ENCODE results near the gene SAP30BP.

SAP30BP gene

GRCh38 chr17:75689441-75689873, 22.3 kb downstream of the SAP30BP start:
- DNase-seq (ENCODE audit: low spot score), result no peak

DNA sequence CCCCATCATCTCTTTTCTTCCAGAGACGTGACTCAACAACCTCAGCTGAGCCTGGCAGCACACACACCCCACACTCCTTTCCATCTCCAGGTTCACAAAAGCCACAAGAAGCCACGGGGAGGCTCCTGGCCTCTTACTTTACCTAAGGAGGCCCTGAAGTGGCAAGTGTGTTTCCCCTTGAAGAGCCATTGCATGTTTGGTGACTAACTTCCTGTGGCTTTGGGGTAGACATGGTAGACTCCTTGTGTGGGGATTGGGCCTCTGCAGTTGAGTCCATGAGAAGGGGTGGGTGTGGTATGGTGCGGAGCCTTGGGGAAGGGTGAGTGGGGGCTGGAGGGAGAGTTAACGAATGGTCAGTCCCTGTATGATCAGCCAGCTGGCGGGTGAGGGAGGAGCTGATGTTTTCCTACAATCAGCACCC, 24.2 kb downstream of the SAP30BP start:
- no peak for DNase-seq (ENCODE audit: low spot score)

DNA sequence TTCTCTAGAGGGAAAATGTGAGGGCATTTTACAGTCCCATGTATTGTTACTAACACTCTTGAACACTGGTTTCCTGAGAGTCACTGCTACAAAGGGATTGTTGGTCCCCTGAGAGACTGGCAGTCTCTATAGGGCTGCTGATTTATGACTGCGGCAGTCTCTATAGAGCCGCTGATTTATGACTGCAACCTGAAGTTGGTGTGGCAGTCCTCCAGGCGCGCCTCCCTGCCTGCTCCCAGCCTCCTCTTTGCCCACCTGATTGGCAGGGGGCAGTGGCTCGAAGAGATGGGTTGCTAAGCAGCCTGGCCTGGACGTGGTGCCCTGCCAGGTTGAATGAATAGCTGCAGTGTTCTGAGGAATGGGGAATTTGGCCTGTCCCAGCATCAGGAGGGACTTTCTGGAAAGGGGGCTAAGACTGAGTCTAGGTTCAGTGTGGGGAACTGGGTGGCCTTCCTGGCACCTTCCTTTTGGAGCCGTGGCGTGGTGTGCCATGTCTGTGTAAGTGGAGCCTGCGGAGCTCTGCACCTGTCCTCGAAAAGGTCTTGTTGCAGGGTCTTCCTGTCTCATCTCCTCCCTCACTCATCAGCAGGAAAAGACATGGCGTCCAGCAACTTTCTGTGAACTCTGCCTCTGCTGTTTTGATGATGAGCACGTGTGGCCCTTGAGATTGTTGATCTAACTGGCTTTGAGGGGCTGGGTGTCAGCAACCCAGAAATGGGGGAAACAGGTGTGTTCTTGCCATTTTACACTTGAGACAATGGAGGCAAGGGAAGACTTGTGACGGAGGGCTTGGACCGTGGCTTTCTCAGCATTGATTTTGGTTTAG, 24.9 kb downstream of the SAP30BP start:
- peak; percentile 43 for DNase-seq (ENCODE audit: low spot score)

GRCh38 chr17:75692976-75693375, 25.8 kb downstream of the SAP30BP start:
- peak; percentile 46 for DNase-seq (ENCODE audit: low spot score)

- DNase-seq (ENCODE audit: low spot score), result peak; percentile 80
Observed at GRCh38 chr17:75693500-75694481, 26.7 kb downstream of the SAP30BP start.

DNA sequence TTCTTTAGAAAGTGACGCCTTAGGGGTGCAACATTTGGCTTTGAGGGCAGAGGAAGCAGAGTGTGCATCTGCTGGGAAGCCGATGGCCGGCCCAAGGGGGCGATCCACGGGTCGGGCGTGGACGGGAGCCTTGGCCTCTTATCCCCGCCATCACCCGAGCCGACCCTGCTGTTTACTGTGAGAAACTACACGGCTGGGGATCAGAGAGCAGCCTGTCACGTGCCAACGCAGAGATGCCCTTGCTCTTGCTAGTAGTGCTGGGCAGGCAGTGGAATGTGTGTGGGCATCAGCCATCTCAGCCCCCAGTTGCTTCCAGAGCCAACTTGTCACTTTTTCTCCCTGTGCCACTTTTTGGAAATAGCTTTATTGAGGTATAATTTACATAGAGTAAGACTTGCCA, 27.4 kb downstream of the SAP30BP start:
- DNase-seq (ENCODE audit: low spot score), result peak; percentile 74

DNA sequence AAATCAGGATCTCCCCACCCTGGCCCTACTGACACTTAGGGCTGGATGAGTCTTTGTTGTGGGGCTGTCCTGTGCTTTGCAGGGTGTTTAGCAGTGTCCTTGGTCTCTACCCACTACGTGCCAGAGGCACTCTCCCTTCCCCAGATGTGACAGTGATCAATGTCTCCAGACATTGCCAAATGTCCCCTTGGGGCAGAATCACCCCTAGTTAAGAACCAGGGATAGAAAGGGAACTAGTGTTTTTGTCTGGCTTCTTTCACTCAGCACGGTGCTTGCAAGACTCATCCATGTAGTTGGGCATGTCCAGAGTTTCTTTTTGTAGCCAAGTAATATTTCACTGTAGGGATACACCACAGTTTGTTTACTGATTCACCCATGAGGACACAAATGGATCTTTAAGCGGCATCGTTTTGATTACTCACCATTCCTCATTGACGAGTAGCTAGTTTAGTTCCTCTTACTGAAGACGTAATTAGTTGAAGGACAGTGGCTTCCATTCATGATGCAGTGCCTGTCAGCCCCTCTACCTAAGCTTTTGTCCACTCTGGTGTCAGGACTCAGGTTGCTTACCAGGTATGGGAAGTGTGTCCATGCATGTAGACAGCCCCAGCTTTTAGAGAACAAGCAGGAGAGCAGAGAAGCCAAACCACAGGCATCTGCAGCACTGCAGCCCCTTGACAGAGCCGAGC, 28.1 kb downstream of the SAP30BP start:
- DNase-seq (ENCODE audit: low spot score), result peak; percentile 44

- peak; percentile 46 for DNase-seq (ENCODE audit: low spot score)
Observed at GRCh38 chr17:75695830-75696271, 28.7 kb downstream of the SAP30BP start.

GRCh38 chr17:75697651-75698291, 30.6 kb downstream of the SAP30BP start:
- no peak for DNase-seq (ENCODE audit: low spot score)

- DNase-seq (ENCODE audit: low spot score), result no peak
Observed at GRCh38 chr17:75698659-75699058, 31.5 kb downstream of the SAP30BP start.

GRCh38 chr17:75701288-75701687, 34.1 kb downstream of the SAP30BP start:
- no peak for DNase-seq (ENCODE audit: low spot score)

- DNase-seq (ENCODE audit: low spot score), result no peak
Observed at GRCh38 chr17:75703191-75703590, 36.1 kb downstream of the SAP30BP start.

- no peak for DNase-seq (ENCODE audit: low spot score)
Observed at GRCh38 chr17:75703591-75703990, 36.5 kb downstream of the SAP30BP start.

DNA sequence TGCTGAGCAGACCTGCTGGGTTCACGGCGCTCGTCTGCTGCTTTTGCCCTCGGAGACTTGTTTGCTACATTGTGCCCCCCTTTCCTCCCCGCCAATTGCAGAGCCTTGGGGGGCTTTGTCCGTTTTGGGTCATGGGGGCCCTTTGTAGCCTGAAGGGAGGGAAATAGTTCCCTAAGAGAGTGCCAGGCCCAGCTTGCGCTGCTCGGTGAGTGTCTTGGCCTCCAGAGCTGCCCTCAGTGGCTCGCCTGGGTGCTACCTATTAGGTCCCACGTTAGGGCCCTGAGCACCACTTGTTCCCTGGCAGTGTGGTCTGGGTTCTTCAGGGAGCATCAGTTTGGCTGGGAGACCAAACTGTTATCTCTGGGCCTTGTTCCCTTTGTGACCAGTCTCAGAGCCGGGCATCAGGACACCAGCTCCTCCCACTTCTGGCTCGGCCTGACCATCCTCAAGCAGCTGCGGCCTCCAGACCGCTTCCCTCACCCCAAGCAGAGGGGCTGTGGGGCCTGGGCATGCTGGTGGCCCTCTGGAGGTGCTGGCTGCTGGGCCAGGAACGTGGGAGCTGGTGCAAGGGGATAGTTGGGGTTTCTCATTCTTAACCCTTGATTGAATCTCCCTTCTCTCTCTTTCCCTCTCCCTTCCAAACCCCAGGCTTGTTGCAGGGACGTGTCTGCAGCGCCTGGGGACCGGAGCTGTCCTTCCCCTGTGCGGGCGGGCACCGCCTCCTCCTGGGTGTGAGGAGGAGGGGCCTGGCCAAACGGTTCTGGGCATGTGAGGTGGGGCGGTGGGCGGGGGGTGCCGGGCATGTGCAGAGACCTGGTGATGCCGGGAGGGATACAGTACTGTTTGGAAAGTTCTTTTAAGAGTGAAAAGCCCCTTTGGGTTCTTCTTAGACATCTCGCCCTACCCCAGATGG, 38.1 kb downstream of the SAP30BP start:
- DNase-seq (ENCODE audit: low spot score), result no peak

- DNase-seq (ENCODE audit: low spot score), result no peak
Observed at GRCh38 chr17:75706042-75706728, 39.0 kb downstream of the SAP30BP start.

DNA sequence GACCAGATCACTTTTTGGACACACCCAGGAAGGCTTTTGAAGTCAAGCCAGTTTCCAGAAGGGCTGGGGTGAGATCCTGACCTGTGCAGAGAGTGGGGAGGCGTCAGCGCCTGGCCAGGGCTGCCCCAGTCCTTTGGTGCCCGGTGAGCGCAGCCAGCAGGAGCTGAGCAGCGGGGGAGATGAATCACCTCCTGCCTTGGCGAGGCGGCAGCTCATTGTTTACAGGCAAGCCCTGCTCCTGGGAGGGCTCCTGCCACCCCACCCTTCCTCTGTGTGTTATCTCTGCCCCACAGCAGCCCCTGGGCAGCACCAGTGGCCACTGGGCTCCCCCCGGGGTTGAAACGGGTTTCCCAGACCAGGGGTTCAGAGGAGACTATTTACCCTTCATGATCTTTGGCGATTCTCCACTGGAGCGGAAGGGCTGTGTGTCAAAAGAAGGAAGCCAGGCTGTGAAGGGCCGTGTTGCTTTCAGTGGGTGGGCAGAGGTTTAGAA, 40.0 kb downstream of the SAP30BP start:
- DNase-seq (ENCODE audit: low spot score), result no peak

- DNase-seq (ENCODE audit: low spot score), result no peak
Observed at GRCh38 chr17:75712446-75712845, 45.3 kb downstream of the SAP30BP start.

- no peak for DNase-seq (ENCODE audit: low spot score)
Observed at GRCh38 chr17:75719732-75720131, 52.6 kb downstream of the SAP30BP start.

DNA sequence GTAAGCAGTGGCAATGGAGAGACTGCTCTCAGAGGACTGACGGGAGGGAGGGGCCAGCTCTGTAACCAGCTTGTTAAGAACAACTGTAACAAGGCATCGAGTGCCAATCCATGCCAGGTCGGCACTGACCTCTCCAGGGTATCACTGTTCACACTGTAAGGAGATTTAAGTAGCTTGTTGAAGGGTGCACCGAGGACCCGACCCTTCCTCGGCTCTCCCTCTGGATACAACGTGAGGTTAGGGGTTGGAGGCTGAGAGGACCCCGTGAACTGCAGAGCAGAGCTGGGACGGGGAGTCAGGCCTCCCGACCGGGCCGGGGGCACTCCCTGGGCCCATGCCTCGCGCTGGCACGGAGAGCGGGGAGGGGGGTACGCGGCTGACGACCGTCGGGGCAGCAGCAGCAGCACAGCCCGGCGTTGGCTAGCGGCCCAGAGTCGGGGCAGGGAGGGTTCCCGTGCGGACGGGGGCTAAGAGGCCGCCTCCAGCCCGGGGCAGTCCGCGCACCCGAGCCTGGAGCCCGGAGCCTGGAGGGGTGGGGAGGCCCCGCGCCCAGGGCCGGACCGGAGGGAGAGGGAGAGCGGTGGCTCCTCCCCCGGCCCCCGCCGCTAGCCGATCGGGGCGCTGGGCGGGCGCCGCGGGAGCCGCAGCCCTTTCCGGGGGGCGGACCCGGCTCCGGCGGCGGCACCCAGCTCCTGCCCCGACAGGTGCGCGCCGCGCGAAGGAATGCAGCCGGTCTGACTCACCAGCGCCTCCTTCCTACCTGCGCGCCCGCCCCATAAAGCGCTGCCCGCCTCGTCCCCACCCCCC, 53.7 kb downstream of the SAP30BP start, which contains the start of gene ITGB4:
Gene ITGB4, plus strand, starts transcription at position 804 of the 807 bp plus-strand sequence. CDS start 3,245 bp downstream, outside the sequence.
- DNase-seq (ENCODE audit: low spot score), result peak; percentile 80

All from ecto neural progenitor cell (in vitro differentiated cells).